GM21825 (cell line): ENCODE data around the gene TGFB3.
"Not testable (repeated sequence)": the region's sequence is repeated elsewhere in the genome, so short reads cannot be mapped to it uniquely, and the experiment has no call there.

ENCODE experiments used
- ATAC-seq: cut with Tn5 transposase; IDR thresholded peaks from one replicate; pipeline ENCODE4 v1.9.1; 2021; ENCODE audit warnings: mild to moderate bottlenecking, moderate library complexity; ENCODE audit not compliant: unreplicated experiment

TGFB3 gene

GRCh38 chr14:75981426-75982265 is at the start of gene TGFB3:
TGFB3 (minus strand) TSS chr14:75981995; CDS start chr14:75980893, 1,102 bp downstream.
- ATAC-seq: peak; percentile 46

- ATAC-seq: no peak
Measured at GRCh38 chr14:76024211-76024907, 42.6 kb upstream of the TGFB3 start.

- no peak for ATAC-seq
Measured at GRCh38 chr14:76023757-76024156, 42.0 kb upstream of the TGFB3 start.

- no peak for ATAC-seq
Measured at GRCh38 chr14:76022991-76023390, 41.2 kb upstream of the TGFB3 start.

- no peak for ATAC-seq
Measured at GRCh38 chr14:76019676-76020075, 37.9 kb upstream of the TGFB3 start.

- ATAC-seq: no peak
Measured at GRCh38 chr14:76015668-76016067, 33.9 kb upstream of the TGFB3 start.

GRCh38 chr14:76015191-76015590 is 33.4 kb upstream of the TGFB3 start:
- ATAC-seq: no peak

GRCh38 chr14:76012354-76012753 is 30.6 kb upstream of the TGFB3 start:
- no peak for ATAC-seq

- ATAC-seq: no peak
Measured at GRCh38 chr14:76011930-76012329, 30.1 kb upstream of the TGFB3 start.

GRCh38 chr14:76009627-76010026 is 27.8 kb upstream of the TGFB3 start:
- ATAC-seq: not testable (repeated sequence)

GRCh38 chr14:76007852-76008251 is 26.1 kb upstream of the TGFB3 start:
- ATAC-seq: no peak

- ATAC-seq: no peak
Measured at GRCh38 chr14:76007379-76007778, 25.6 kb upstream of the TGFB3 start.

- no peak for ATAC-seq
Measured at GRCh38 chr14:76006253-76006652, 24.5 kb upstream of the TGFB3 start.

GRCh38 chr14:76002383-76002782 is 20.6 kb upstream of the TGFB3 start:
- no peak for ATAC-seq

GRCh38 chr14:75999511-76000190 is 17.9 kb upstream of the TGFB3 start:
- ATAC-seq: no peak

- ATAC-seq: no peak
Measured at GRCh38 chr14:75996488-75996887, 14.7 kb upstream of the TGFB3 start.

GRCh38 chr14:75995372-75996041 is 13.7 kb upstream of the TGFB3 start:
- ATAC-seq: no peak

- peak; percentile 70 for ATAC-seq
Measured at GRCh38 chr14:75993567-75994041, 11.8 kb upstream of the TGFB3 start.

- ATAC-seq: no peak
Measured at GRCh38 chr14:75991753-75992152, 10.0 kb upstream of the TGFB3 start.

GRCh38 chr14:75990297-75990696 is 8.5 kb upstream of the TGFB3 start:
- no peak for ATAC-seq

GRCh38 chr14:75989134-75989533 is 7.3 kb upstream of the TGFB3 start:
- ATAC-seq: no peak
